Left ventricle myocardium superior (tissue), 1 donor: ENCODE measurements around the gene LINGO3. TPM values are rescaled to one million over a fixed set of nuclear protein-coding genes. Genes with fewer than 3 reads are reported as not detected.

ENCODE experiments used
- ATAC-seq: fragments of 200-7000 bp; cut with Tn5 transposase; one replicate; pipeline ENCODE4 v1.9.1; 2020; ENCODE audit warnings: mild to moderate bottlenecking, moderate library complexity
- DNase-seq: peaks from one replicate; pipeline ENCODE4 v3.0.0-alpha.2; 2020
- intact Hi-C: fragments of 100-400 bp; cut with micrococcal nuclease; formaldehyde crosslinking; loops from one replicate; pipeline ENCODE4 v1.11.0; 2022
- total RNA-seq: library from RNA; stranded (reverse); fragmentation: NEBNext Ultra II Directional; extraction: Animal tissue kit (Norgen Biotek cat#: 25700); gene quantifications from one replicate; pipeline ENCODE4 v1.2.1, GENCODE V29; 2021
- donor health status: DM: no; HTN: yes; CAD: no; lungs with severe emphysema.

Gene LINGO3
- total RNA-seq, 1 donor from 2014 or later, result not detected

DNA sequence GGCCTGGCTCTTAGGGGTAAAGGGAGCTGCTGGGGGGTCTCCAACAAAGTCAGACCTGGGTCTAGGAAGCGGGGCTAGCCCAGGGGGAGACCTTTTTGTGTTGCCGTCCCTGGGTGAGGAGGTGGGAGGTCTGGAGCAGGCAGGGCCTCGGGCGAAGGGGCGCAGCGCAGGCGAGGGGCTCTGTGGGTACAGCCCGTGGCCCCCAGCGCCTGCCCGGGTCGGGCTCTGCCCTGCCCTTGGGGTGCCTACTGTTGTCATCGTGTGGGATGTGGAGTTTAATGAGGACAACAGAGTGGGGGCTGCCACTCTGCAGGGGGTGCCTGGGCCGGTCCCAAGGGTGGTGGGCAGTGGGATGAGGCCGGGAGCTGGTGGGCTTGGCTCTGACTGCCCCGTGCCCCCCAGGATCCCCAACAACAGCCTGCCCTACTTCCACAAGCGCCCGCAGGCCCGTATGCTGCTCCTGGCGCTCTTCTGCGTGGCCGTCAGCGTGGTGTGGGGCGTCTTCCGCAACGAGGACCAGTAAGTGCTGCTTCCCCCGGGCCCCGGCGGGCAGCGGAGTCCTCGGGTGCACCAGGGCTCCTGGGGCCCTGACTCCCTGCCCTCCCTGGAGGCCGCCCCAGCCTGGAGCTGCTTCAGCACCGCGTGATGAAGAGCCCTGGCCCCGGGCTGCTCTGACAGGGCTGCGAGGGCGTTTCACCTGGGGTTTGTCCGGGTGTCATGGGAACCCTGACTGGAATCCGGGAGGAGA, 32.7 kb upstream of the LINGO3 start:
- no peak for ATAC-seq
- no peak for DNase-seq
- intact Hi-C loops, result no loop called here

DNA sequence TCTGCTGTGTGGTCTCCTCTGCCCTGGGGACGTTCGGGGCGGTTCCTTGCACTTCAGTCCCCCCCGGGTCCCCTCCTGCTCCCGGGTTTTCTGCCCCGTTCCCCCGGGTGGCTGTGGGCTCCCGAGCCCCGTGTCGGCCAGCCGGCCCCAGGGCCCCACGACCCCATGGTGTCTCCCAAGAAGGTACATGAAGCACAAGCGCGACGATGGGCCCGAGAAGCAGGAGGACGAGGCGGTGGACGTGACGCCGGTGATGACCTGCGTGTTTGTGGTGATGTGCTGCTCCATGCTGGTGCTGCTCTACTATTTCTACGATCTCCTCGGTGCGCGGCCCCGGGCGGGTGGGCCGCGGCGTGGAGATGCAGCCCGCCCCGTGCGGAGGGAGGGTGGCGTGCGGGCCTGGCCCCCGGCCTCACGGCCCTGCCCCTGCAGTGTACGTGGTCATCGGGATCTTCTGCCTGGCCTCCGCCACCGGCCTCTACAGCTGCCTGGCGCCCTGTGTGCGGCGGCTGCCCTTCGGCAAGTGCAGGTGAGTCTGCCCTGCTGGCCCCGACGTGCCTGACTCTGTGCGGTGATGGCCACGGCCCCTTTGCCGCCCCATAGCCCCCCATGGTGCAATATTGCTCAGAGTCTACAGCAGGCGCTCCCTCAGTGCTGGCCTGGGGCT, 31.8 kb upstream of the LINGO3 start:
- intact Hi-C loops, result no loop called here
- ATAC-seq (no peak), DNase-seq (no peak)

DNA sequence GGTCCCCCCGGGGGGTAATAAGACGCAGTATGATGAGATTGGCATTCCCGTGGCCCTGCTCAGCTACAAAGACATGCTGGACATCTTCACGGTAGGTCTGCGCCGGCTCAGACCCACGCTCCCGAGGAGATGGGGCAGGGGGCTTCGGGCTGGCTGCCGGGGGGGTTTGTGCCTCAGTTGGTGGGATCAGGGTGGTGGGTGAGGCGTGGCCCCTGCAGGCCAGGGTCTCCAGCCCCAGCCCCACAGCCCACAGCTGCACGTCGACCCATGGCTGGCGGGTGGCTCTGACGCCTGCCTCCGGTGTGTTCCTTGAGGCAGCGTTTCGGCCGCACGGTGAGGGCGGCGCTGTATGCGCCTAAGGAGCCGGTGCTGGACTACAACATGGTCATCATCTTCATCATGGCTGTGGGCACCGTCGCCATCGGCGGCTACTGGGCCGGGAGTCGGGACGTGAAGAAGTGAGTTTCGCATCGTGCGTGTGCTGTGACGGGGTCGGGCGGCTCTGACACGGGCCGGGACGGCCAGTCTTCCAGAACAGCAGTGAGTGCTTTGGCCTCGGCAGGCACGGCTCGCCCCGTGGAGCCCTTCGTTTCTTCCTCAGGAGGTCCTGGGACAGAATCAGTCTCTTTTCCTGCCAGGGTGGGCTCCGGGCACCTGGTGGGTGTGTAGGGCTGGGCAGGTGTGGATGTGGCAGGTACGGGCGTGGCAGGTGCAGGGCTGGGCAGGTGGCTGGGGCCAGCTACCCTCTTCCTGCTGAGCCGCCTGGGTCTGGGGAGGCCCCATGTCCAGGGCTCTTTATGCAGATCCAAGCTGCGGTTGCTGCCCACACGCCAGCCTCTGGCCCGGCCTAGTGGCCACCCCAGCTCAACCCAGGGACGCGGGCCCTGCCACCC, 31.0 kb upstream of the LINGO3 start:
- no peak for ATAC-seq
- intact Hi-C loops, result no loop called here

DNA sequence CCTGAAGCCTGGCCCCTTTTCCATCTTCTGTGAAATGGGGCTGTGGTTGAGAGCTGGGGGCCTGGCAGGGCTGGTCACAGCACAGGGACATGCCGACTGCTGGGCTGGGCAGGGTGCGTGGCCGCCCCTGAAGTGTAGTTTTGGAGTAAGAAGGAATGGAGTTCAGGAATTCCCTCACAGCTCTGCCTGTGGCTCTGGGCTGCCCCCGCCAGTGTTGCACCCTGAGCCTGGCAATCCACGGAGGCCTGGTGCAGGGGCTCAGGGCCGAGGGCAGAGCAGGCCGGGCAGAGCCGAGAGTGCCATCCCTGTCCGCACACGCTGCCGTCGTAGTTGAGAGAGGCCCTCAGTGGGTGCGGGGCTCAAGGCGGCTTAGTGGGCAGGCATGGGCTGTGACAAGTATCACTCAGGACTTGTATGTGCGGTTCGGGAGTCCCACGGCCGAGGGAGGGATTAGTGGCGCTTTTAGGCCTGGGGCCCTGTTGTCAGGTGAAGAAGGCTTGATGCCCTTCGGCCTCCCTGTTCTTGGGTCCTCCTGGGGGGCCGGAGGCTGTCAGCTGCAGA, 30.2 kb upstream of the LINGO3 start:
- ATAC-seq (no peak), DNase-seq (no peak)
- intact Hi-C loops, result no loop called here

More for the DNA sequence above, 31.0 kb upstream of the LINGO3 start:
- DNase-seq, result no peak

DNA sequence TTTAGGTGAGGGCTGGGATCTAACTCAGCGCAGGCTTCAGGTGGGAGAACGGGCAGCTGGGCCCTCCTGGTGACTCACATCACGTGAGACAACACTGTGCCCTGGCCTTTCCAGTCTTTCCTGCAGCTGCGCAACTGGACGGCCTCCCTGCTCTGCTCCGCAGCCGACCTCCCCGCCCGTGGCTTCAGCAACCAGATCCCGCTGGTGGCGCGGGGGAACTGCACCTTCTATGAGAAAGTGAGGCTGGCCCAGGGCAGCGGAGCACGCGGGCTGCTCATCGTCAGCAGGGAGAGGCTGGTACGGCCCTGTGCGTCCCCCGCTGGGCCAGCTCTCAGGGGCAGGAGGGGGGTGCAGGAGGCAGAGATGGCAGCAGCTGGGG, 29.4 kb upstream of the LINGO3 start:
- peak; percentile 64 for DNase-seq
- intact Hi-C loops, result no loop called here
- ATAC-seq, result peak; percentile 26

DNA sequence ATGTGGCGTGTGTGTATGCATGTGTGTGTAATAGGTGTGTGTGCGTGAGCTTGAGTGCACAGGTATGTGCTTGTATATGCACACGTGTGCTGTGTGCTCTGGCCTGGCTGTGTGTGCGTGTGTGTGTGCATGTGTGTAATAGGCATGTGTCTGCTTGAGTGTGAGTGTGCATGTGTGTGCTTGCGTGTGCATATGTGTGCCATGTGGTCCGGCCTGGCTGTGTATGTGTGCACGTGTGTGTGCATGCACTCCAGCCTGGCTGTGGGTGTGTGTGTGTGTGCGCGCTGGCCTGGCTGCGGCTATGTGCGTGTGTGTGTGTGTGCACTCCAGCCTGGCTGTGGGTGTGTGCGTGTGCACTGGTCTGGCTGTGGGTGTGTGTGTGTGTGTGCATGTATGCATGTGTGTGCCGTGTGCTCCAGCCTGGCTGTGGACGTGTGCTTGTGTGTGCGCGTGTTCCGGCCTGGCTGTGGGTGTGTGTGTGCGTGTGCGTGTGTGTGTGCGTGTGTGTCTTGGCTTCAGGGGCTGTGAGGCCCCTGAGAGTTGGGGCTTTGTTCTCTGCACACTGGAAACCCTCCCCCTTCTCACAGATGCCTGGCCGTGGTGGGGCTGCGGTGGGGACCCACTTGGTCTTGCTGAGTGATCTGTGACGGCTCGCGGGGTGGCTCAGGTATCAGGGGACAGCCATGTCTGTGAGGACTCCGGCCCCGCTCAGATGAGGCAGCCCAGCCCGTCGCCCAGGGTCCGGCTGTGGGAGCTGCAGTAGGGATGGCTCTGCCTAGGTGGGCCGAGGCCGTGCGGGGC, 28.8 kb upstream of the LINGO3 start:
- intact Hi-C loops, result no loop called here
- DNase-seq (no peak), ATAC-seq (no peak)

DNA sequence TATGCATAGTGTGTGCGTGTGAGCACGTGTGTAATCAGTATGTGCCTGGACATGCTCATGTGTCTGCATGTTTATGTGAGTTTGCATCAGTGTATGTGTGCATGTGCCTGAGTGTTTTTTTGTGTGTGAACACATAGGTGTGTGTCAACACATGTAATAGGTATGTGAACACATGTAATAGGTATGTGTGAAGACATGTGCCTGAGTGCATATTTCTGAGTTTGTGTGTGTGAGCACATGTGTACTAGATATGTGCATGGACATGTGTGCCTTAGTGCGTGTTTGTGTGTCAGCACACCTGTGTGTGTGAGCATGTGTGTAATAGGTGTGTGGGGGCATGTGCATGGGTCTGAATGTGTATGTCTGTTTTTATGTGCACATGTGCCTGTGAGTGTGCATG, 27.9 kb upstream of the LINGO3 start:
- intact Hi-C loops, result no loop called here

DNA sequence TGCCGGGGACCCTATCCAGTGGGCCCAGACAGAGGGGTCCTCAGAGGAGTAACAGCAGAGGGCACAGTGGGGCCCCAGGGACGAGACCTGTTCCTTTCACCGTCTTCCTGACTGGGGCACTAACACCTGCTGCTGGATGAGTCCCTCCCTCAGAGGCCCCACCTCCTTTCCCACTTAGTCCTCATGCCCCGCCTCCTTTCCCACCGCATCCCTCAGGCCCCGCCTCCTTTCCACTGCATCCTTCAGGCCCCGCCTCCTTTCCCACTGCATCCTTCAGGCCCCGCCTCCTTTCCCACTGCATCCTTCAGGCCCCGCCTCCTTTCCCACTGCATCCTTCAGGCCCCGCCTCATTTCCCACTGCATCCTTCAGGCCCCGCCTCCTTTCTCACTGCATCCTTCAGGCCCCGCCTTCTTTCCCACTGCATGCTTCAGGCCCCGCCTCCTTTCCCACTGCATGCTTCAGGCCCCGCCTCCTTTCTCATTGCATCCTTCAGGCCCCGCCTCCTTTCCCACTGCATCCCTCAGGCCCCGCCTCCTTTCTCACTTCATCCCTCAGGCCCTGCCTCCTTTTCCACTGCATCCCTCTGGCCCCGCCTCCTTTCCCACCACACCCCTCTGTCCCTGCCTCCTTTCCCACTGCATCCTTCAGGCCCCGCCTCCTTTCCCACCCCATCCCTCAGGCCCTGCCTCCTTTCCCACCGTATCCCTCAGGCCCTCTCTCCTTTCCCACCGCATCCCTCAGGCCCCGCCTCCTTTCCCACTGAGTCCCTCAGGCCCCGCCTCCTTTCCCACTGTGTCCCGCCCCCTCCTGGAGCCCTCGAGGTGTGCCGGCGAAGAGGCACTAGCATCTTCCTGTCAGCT, 27.3 kb upstream of the LINGO3 start:
- no peak for ATAC-seq
- no peak for DNase-seq
- intact Hi-C loops, result no loop called here

More for the DNA sequence above, 27.9 kb upstream of the LINGO3 start:
- ATAC-seq (no peak), DNase-seq (no peak)

DNA sequence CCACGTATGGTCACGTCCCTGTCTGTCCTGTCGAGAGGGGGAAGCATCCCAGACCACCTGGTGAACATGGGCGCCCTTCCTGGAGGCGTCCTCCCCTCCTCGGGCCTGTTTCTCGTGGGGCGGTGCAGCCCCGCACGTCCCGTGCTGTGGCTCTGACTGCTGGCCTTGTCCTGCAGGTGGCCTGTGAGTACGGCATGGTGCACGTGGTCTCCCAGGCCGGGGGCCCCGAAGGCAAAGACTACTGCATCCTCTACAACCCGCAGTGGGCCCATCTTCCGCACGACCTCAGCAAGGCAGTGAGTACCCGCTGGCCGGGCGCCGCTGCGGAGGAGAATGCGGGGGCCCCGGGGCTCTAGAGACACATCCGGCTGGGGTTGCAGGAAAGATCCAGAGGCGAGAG, 26.5 kb upstream of the LINGO3 start:
- no peak for DNase-seq
- intact Hi-C loops, result no loop called here
- no peak for ATAC-seq

DNA sequence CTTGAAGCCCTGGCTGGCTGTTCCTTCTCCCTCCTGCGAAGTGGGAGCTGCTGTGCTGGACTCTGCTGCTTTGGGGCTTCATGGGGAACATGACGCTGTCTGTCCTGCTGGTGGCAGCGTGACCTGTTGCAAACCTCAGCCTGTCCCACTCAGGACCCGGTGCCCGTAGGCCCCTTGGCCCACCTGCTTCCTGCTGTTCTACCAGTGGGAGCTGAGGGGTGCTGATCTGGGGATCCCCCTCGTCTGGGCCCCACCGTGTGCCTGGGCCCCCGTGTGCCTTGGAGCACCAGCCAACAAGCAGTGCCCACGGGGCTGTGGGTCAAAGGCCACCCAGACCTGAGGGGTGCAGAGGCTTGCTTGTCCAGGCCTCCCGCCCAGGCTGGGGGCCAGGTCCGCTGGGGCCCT, 25.9 kb upstream of the LINGO3 start:
- ATAC-seq, result no peak
- intact Hi-C loops, result no loop called here
- DNase-seq, result no peak

DNA sequence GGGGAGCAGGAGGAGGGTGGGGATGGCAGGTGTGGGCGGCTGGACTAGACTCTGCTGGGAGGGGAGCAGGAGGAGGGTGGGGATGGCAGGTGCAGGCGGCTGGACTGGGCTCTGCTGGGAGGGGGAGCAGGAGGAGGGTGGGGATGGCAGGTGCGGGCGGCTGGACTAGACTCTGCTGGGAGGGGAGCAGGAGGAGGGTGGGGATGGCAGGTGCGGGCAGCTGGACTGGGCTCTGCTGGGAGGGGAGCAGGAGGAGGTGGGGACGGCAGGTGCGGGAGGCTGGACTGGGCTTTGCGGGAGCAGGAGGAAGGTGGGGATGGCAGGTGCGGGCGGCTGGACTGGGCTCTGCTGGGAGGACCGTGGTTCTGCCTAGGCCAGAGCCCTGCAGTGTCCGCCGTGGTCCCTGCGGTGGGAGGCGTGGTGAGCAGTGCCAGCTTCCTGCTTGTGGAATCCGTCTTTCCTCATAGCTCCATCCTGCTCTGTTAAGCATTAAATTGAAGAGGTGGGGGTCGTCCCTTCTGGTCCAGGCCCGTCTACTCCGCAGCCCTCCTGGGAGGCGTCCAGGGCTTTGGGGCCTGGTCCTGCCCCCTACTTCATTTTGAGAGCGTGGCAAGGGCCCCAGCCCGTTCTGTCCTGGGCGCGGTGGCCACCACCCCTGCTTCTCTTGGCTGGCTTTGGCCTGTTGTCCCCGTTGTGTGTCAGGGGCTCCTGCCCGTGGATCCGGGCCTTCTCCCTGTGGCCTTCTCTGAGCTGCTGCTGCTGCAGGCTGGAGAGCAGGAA, 25.3 kb upstream of the LINGO3 start:
- no peak for DNase-seq
- intact Hi-C loops, result no loop called here

DNA sequence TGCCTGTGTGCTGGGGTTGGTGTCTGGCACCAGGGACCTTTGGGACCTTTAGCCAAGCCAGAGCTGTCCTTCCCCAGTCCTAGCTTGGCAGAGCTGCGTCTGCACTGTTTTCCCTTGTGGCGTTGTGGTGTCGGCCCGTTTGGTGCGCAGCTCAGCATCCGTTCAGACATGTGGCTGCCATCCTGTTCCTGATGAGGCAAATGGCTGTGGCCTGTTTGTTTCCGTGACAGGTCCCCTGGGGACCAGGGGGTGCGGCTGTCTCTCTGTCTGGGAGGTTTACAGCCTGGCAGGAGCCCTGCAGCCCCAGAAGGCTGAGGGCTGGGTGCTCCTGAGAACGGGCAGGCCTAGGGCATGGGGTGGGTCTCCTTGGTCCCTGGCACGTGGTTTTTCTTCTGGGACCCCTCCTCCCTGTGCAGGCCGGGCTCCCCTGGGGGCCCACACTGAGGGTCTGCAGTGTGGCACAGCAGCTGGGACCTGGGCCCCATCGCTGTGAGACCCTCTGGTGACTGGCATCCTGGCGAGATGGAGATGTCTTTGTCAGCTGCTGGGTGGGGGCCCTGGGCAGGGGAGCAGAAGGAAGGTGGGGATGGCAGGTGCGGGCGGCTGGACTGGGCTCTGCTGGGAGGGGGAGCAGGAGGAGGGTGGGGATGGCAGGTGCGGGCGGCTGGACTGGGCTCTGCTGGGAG, 24.5 kb upstream of the LINGO3 start:
- DNase-seq (no peak), ATAC-seq (no peak)
- intact Hi-C loops, result no loop called here

More for the DNA sequence above, 25.3 kb upstream of the LINGO3 start:
- ATAC-seq, result no peak

DNA sequence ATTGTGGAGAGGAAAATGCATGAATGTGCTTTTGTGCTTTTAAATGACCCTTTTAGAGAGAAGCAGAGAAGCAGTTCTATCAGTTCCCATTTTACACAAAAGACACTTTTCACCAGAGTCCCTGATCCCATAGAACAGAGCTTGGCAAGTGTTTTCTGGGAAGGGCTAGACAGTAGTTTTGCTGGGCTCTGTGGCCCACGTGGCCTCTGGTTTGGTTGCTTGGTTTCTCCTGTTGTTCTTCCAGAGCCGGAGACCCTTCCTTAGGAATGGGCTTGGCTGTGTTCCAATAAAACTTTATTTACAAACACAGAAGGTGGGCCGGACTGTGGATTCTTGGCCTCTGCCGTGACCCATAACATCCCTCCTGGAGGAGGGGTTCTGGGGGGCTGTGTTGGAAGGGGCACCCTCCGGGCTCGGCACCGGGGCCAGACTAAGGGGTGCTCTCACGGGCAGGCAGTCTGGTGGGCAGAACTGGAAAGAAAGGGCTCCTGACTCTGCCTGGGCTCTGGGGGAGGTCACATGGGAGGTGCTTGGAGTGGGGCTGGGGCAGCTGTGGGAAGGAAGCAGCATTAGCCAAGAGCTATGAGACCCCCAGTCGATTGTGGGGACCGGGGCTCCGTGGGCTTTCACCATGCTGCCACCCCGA, 23.8 kb upstream of the LINGO3 start:
- ATAC-seq, result no peak
- no peak for DNase-seq
- intact Hi-C loops, result no loop called here

DNA sequence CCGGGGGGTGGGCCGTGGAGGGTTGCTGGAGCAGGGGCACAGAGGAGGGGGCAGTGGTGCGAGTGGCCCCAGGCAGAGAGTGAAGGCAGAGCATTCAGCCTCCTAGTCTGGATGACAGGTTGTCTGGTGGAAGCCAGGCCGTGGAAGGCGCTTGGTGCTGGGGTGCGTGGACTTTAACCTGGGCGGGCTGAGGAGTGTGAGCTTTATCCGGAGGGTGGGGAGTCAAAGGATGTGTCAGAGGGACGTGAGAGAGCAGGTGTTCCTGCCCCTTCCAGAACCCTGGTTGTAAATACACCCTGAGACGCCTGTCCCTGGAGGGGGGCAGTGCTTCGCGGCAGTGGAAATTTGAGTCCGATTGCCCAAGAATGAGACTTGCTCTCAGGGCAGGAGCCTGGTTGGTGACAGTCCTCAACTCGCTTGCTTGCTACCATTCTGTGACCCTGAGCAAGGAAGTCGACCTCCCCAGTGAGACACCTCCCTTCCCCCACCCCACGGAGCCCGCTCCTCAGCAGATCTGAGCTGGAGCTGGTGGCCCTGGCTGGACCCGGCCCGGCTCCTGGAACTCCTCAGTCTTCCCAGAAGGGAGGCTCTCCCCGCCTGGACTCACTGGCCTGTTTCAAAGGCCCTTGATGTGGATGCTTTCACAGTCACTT, 22.8 kb upstream of the LINGO3 start:
- intact Hi-C loops, result no loop called here
- DNase-seq (no peak), ATAC-seq (no peak)

DNA sequence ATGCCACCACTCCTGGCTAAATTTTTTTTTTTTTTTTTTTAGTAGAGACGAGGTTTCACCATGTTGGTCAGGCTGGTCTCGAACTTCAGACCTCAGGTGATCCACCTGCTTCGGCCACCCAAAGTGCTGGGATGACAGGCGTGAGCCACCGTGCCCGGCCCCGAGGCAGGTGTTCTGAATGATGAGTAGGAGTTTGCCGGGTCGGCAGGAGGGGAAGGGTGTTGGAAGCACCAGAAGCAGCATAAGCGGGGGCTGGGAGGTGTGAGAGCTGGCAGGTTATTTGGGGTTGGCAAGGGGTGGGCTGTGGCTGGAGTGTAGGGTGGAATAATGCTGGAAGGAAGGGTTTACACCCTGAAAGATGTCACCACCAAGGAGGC, 22.3 kb upstream of the LINGO3 start:
- intact Hi-C loops, result no loop called here
- ATAC-seq, result no peak
- no peak for DNase-seq

DNA sequence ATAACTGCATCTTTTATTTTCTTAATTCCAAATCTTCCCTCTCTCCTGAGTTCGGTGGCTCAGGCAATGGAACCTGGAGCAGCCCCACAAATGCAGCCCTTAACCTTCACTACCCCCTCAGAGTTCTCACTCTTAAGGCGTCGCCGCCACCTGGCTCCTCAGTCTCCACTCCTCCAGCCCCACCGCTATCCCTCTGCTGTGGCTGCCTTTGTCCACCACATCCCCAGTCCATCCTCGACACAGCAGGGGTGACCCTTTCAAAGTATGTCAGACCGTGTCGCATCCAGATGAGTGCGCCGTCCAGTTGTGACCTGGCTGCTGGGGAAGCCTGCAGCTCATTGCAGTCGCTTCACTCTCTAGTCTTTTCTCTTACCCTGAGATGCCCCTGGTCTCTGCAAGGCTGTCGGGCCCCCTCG, 21.6 kb upstream of the LINGO3 start:
- ATAC-seq (no peak), DNase-seq (no peak)
- intact Hi-C loops, result no loop called here
